Brain microvascular endothelial cell (primary cell): ENCODE results near the gene CCDC60.

ENCODE experiments used
- DNase-seq: peaks from one replicate; pipeline ENCODE4 v3.0.0-alpha.2; 2020
- H3K27ac ChIP-seq: fragments of 250-450 bp; sonication (Bioruptor Pico); 2 replicates; pipeline ENCODE4 v1.5.1; 2020; ENCODE audit warnings: mild to moderate bottlenecking, moderate library complexity
- H3K27me3 ChIP-seq: fragments of 250-450 bp; sonication (Bioruptor Pico); replicated peaks from 2 replicates; pipeline ENCODE4 v1.5.1; 2020; ENCODE audit warnings: mild to moderate bottlenecking
- H3K36me3 ChIP-seq: fragments of 250-450 bp; sonication (Bioruptor Pico); replicated peaks from 2 replicates; pipeline ENCODE4 v1.5.1; 2020; ENCODE audit warnings: mild to moderate bottlenecking
- H3K4me3 ChIP-seq: 2 replicates; pipeline ENCODE4 v1.5.1; 2011; ENCODE audit warnings: low read depth, mild to moderate bottlenecking, control low read depth, low read length, moderate library complexity
- in situ Hi-C: cut with HindIII; loops from 2 replicates; pipeline ENCODE4 v1.10.0; 2017; ENCODE audit warnings: low sequenced_read_pairs, low pct_ligation_motif_present
- TF ChIP-seq, protein P1 (sequence below): IDR thresholded peaks from 2 replicates; pipeline ENCODE4 v1.5.1; 2011; ENCODE audit warnings: low read depth, mild to moderate bottlenecking, moderate library complexity, low read length, control low read depth, inconsistent platforms; ENCODE audit errors: missing control alignments

The CCDC60 gene

GRCh38 chr12:119500209-119500608 lies 165.7 kb downstream of the CCDC60 start:
- TF ChIP-seq, protein P1, sequence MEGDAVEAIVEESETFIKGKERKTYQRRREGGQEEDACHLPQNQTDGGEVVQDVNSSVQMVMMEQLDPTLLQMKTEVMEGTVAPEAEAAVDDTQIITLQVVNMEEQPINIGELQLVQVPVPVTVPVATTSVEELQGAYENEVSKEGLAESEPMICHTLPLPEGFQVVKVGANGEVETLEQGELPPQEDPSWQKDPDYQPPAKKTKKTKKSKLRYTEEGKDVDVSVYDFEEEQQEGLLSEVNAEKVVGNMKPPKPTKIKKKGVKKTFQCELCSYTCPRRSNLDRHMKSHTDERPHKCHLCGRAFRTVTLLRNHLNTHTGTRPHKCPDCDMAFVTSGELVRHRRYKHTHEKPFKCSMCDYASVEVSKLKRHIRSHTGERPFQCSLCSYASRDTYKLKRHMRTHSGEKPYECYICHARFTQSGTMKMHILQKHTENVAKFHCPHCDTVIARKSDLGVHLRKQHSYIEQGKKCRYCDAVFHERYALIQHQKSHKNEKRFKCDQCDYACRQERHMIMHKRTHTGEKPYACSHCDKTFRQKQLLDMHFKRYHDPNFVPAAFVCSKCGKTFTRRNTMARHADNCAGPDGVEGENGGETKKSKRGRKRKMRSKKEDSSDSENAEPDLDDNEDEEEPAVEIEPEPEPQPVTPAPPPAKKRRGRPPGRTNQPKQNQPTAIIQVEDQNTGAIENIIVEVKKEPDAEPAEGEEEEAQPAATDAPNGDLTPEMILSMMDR: no peak
- in situ Hi-C loops: no loop called here
- Histone ChIP-seq H3K36me3 (no peaks in the 10 kb centered on the region), H3K4me3 (no peak overlapping the region), H3K27ac (no peak overlapping the region), H3K27me3 (no peaks in the 10 kb centered on the region)
- no peak for DNase-seq

- H3K27me3 ChIP-seq: no peaks in the 10 kb centered on the region
- DNase-seq: no peak
- no peak overlapping the region for H3K4me3 ChIP-seq
- in situ Hi-C loops: no loop called here
- H3K36me3 ChIP-seq: no peaks in the 10 kb centered on the region
- no peak overlapping the region for H3K27ac ChIP-seq
- TF ChIP-seq, protein P1: no peak
Measured at GRCh38 chr12:119501052-119501451, 166.5 kb downstream of the CCDC60 start.

DNA sequence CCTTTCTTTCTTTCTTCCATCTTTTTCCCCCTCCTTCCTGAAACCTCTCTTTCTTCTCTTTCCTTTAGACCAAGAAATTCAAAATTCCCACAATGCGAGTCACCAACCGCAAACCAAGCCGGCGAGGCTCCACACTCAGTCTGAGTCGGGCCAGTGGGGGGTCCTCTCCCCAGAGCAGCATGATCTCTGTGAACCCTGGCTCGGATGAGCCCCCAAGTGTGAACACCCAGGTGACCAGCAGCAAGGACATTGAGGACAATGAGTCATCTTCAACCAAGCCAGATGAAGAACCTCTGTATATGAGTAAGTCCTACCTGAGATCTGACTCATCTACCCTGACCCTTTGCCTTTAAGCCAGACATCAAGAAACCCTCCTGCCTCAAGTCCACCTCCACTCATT lies 170.5 kb downstream of the CCDC60 start:
- Histone ChIP-seq H3K4me3 (no peak overlapping the region), H3K27ac (no peak overlapping the region), H3K36me3 (no peaks in the 10 kb centered on the region), H3K27me3 (no peaks in the 10 kb centered on the region)
- TF ChIP-seq, protein P1: no peak
- no peak for DNase-seq
- in situ Hi-C loops: no loop called here

DNA sequence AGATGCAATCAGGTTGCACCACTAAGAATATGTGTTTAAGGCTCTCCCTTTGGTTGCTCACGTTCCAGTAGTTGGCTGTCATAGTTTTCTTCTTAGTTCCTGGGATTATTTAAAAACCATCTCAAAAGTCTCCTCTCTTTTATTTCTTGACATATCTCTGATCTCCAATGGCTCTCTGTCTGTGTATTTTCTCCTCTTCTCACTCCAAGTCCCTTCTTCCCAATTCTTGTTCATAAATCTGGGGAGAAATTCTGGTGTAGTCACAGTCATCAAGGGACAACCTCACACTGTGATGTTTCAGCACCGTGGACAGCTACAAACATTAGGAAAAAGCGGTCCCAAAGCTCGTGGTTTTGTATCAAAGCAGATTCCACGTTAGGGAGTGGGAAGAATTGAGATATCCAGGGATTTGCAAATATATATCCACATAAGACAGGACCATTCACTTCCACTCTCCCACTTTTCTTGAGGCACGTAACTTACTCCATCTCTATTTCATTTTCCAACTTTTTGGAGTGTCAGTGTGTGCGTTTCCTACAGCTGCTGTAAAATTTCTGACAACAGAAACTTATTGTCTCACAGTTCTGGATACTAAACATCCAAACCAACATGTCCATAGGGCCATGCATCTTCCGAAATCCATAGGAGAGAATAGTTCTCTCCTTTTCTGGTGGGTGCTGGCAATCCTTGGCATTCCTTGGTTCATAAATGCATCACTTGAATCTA lies 178.4 kb downstream of the CCDC60 start:
- H3K36me3 ChIP-seq: no peaks in the 10 kb centered on the region
- TF ChIP-seq, protein P1: no peak
- in situ Hi-C loops: no loop called here

GRCh38 chr12:119528241-119528640 lies 193.7 kb downstream of the CCDC60 start:
- in situ Hi-C loops: no loop called here
- Histone ChIP-seq H3K27me3 (no peaks in the 10 kb centered on the region), H3K27ac (no peak overlapping the region), H3K36me3 (no peaks in the 10 kb centered on the region), H3K4me3 (no peak overlapping the region)
- TF ChIP-seq, protein P1: no peak
- peak; percentile 1 for DNase-seq

More for the DNA sequence above, 178.4 kb downstream of the CCDC60 start:
- H3K27ac ChIP-seq: no peak overlapping the region
- H3K4me3 ChIP-seq: no peak overlapping the region
- DNase-seq: no peak
- no peaks in the 10 kb centered on the region for H3K27me3 ChIP-seq

- TF ChIP-seq, protein P1: no peak
- DNase-seq: no peak
- H3K4me3 ChIP-seq: no peak overlapping the region
- H3K27me3 ChIP-seq: no peaks in the 10 kb centered on the region
- in situ Hi-C loops: no loop called here
- H3K27ac ChIP-seq: no peak overlapping the region
- H3K36me3 ChIP-seq: no peaks in the 10 kb centered on the region
Measured at GRCh38 chr12:119540476-119540875, 205.9 kb downstream of the CCDC60 start.
